HG03039 (cell line): ENCODE data around the gene WDPCP.
"Not testable (repeated sequence)": the region's sequence is repeated elsewhere in the genome, so short reads cannot be mapped to it uniquely, and the experiment has no call there.

ENCODE experiments used
- ATAC-seq: cut with Tn5 transposase; IDR thresholded peaks from one replicate; pipeline ENCODE4 v1.9.1; 2021; ENCODE audit warnings: mild to moderate bottlenecking, moderate library complexity; ENCODE audit not compliant: unreplicated experiment

WDPCP gene

DNA sequence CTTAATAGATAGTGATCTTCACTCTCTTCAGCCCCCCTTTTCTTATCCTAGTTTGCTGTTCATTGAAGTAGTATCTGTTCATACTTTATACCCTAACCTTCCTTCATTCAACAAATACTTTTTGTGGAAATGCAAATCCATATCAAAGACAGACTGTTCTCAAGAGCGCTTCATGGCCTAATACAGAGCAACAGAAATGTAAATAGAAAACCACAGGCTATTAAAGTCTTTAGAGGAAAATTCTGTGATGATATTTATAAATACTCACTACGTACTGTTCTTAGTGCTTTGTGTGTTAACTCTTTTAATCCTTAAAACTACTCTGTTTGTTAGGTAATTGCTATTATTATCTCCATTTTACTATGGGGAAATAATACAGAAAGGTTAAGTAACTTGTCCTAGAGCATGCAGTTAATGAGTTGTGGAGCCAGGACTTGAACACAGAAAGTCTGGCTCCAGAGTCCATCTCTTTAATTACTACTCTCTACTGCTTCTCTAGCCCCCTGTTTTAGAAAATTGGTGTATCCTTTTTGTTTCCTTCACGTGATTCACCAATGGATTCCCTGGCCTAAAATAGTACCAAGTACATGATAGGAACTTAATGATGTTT is 3.4 kb upstream of the WDPCP start:
- no peak for ATAC-seq

- no peak for ATAC-seq
Observed at GRCh38 chr2:63590626-63591408, 2.5 kb upstream of the WDPCP start.

DNA sequence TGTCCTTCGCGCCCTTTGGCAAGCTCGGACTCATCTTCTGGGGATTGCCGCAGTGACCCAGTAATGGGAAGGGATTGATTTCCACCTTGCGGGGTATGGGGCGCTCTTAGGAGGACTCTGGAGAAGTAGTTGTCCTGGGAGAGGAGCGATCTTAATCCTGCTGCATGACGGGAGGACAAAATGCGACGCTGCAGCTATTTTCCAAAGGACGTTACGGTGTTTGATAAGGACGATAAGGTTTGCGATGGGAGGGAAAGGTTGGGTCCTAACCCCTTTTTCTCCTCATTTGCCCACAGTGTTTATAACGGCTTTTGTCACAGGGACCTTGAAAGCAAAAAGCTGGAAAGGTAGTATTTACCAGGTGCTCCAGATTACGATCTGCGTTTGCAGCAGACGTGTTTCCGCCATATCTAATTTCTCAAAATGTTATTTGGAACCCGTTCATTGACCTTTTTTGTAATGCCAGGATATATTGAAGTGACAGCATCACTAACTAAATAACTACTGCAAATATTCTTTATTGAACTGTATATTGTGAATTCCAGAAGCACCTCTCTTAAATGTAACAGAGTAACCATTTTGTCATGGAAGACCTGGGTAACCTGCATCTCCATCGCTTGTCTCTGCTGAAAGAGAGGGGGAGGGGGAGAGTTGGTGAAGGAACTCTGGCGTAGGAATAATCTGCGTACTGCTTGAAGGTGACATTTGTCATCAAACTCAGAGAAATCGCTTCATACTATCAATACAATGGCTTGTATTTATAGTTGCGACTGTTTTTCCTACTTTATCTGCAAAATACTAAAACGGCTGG is 1.1 kb upstream of the WDPCP start:
- ATAC-seq, result no peak

DNA sequence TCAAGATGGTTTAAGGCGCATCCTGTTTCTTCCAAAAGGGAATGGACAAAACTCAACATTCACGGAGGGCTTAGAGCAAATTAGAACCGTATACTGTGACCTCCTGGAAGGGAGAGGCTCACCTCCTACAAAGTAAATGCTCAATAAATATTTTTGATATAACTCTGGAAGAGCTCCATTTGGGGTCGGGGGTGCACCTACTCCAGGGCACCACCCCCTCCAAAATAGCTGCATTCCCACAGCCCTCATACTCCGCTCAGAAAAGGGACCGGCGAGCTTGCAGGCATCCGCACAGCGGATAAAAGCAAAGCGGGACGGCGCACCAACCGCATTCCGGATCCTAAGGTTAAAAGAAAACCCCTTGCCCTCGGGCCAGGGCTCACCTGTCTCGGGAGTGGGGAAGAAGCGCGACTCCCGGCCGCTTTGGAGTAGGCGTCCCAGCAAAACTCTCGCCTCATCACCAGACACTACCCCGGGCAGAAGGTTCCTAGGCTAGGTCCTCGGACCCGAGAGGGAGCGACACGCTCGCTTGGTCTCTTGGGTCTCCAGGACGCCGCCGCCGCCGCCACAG is 378 bp downstream of the WDPCP start:
- no peak for ATAC-seq

- no peak for ATAC-seq
Observed at GRCh38 chr2:63582873-63583272, 5.4 kb downstream of the WDPCP start.

DNA sequence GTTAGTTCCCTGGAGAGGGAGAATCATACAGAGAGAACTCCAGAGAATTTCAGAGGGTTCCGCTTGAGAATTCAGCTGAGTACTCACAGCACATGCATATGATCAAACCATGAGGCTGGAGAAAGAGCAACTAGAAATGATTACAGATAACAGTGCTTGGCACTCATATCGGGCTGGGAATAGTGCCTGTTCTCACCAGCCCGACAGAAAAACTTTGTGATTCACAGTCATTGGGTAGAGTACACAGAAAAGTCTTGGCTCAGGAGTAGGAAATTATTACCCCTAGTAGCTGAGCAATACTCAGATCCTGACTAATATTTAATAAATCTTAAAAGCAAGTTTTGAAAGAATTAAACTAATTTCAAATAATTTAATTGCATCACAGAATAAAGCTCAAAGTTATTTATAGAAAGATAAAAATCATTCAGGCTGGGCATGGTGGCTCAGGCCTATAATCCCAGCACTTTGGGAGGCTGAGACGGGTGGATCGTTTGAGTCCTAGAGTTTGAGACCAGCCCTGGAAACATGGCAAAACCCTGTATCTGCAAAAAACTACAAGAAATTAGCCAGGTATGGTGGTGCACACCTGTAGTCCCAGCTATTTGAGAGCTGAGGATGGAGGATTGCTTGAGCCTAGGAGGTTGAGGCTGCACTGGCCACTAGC is 6.8 kb downstream of the WDPCP start:
- no peak for ATAC-seq

DNA sequence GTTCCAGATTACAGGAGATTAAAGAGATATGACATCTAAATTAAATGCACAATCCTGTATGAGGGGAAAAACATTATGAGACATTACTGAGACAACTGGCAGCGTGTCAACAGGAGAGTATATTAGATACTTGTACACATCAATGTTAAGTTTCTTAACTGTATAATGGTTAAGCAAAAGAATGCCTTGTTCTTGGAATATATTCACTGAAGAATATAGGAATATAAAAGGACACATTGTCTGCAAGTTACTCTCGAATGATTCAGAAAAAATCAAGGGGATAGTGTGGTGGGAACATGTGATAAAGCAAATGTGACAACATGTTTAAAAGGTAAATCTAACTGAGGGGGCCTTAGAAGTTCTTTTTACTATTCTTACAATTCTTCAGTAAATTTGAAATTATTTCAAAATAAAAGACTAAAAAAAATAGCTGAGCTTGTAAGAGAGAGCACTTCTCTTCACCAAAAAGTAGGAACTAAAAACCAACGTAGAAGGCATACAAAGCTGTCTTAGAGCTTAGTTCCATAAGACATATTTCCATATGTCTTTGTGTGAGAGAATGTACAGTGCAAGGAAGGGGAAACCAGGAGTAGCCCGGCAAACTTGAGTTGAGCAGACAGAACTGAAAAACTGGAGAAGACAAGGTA is 7.5 kb downstream of the WDPCP start:
- ATAC-seq, result no peak

DNA sequence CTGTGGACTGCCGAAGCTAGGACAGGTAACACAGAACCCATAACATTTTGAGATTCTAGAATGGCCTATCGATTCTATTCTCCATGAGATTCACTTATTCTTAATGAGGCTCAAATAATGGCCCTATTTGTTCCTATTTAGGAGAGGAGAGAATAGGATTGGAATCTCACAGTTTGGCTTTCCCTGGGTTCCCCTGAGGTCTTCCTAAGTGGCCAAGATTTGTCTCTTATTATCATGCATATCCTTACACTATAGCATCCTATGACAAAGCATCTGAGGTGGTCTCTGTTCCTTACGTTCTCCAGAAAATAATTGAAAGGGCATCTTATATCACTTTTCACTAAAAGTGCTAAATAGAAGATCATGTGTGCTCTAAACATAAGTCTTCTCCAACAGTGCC is 9.5 kb downstream of the WDPCP start:
- no peak for ATAC-seq

DNA sequence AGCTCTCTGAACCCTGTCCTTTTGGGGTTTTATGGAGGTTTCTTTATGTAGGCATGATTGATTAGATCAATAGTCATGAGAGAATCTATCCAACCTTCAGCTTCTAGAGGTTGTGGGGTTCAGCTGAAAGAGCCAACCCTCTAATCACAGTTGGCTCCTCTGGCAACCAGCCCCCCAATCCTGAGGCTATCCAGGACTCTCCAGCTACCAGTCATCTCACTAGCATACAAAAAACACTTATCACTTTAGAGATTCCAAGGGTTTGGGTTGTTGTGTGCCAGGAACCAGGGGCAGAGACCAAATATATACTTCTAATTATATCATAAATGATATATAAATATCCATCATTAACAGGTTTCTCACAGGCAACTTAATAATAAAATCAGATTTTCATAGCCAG is 11.7 kb downstream of the WDPCP start:
- ATAC-seq, result no peak

GRCh38 chr2:63573726-63574345 is 14.4 kb downstream of the WDPCP start:
- ATAC-seq, result not testable (repeated sequence)

GRCh38 chr2:63573026-63573425 is 15.3 kb downstream of the WDPCP start:
- ATAC-seq, result not testable (repeated sequence)

DNA sequence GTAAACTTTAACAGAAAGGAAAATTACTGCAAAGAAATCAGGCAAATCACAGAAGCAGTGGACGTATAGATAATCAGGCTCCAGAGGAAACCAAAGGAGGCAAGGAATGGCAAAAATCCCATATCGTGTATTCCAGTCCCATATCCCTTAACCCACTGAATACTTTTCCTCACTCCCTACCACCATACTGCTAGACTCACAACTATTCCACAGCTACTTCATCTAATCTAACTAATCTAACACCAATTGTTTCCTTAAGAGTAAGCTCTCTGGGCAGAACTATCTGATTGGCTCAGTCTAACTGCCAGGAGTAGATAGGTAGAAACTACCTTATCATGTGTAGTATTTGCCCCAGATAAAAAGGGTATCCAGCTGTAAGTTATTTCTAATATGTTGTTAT is 16.3 kb downstream of the WDPCP start:
- ATAC-seq, result no peak

DNA sequence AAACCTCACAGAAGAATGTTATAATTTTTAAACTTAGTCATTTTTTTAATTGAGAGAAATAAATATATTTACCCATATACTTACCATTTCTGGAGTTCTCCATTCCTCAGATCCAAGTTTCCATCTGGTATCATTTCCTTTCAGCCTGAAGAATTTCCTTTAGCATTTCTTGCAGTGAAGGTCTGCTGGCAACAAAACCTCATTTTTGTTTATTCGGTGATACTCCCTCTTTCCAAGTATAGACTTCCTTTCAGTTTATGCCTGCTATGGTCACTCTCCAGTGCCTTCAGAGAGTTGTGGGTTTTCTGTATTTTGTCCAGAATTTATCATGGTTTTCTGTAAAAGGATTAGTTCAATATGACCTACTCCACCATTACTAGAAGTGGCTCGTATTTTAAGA is 17.0 kb downstream of the WDPCP start:
- no peak for ATAC-seq

DNA sequence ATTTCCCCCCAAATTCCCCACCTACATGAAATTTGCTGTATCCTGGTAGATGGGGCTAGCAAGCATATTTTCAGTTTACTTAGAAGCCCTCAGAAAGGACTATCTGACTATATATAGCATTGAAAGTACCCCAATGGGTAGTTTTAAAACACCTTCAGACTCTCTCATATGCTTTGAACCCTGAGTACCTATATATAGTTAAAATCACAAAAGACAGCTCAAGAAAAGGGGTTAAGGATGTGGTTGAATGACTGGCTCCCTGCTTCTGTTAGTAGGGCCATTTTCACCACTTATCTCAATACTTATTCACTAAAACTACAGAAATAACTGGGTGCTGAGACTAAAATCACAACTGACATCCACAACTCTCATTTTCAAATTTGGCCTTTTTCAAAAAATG is 18.5 kb downstream of the WDPCP start:
- no peak for ATAC-seq

DNA sequence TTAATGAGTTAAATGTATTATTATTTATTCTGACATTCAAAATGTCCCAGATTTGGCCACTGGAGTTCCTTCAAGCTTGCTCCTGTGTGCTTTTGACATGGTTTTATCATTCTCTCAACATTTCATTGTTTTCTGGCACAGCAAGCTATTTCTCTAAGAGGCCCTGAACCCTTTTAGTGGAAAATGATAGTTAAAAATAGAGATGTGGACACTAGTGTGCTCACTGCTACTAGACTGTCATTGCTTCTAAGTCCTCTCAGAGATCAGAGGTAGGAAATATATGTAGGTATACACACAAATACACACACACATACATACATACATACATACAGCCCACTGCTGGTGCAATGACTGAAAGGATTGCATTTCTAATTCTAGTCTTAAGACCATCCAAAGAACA is 25.5 kb downstream of the WDPCP start:
- ATAC-seq, result no peak

GRCh38 chr2:63558922-63559321 is 29.4 kb downstream of the WDPCP start:
- ATAC-seq, result not testable (repeated sequence)

- not testable (repeated sequence) for ATAC-seq
Observed at GRCh38 chr2:63557819-63558218, 30.5 kb downstream of the WDPCP start.

DNA sequence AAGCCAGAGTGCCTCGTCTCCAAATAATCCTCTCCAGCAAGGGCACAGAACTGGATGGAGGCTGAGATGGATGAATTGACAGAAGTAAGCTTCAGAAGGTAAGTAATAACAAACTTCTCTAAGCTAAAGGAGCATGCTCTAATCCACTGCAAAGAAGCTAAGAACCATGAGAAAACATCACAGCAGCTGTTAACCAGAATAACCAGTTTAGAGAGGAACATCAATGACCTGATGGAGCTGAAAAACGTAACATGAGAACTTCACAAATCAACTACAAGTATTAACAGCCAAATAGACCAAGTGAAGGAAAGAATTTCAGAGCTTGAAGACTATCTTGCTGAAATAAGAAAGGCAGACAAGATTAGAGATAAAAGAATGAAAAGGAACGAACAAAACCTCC is 32.3 kb downstream of the WDPCP start:
- ATAC-seq, result no peak

- ATAC-seq, result no peak
Observed at GRCh38 chr2:63555299-63555698, 33.0 kb downstream of the WDPCP start.

DNA sequence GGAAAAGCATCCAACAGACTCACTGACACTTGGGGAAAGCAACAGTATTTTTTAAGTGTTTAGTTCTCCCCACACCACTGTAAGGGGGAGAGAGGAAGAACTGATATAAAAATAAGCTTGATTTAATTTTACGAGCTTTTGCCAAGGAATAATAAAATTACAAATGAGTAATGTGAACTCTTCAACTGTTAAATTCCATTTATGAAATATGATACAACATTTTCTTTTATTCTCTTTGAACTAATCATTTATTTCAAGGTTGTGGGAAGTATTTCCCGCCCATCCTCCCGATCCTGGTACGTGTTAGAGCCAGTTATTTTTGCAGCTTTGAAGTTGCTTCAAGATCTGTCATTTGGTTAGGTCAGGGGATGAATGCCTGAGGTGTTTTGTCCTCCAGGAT is 35.2 kb downstream of the WDPCP start:
- no peak for ATAC-seq
